ENCODE data around the gene CTSF.
"Not testable (repeated sequence)": the region's sequence is repeated elsewhere in the genome, so short reads cannot be mapped to it uniquely, and the experiment has no call there.

CTSF gene

DNA sequence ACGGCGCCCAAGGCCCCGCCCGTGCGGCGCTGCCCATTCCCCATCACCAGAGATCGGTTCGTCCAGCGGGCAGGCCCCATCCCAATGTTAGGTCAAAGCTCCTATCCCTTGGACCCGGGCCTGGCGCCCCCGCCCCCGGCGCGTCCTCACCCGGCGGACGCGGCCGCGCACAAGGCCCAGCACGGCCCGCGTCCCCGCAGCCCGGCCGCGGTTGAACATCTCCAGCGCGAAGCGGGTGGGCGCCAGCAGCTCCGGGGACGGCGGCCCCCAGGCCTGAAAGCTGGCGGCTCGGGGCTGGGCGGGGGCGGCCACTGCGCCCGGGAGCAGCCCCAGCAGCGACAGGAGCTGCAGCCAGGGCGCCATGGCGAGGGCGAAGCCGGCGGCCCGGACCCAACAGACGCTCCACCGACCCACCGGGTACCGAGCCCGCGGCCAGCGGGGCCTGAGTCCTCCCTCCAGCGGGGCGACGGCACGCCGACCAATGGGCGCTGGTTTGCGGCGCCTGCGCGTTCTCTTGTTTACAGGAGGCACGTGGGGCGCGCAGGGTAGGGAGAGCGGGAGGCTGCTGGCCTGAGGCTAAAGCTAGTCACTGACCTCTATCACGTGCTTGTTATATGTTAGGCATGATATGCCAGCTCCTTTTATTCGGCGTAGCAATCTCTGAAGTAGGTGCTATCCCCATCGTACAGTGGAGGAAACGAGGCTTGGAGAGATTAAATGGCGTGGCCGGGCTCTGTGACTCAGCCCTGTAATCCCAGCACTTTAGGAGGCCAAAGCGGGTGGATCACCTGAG lies at the start of gene CTSF:
Gene CTSF (minus strand): TSS at position 483 of the 793 bp plus-strand sequence. CDS start 120 bp downstream, at position 363.
- DNase-seq = no peak

DNA sequence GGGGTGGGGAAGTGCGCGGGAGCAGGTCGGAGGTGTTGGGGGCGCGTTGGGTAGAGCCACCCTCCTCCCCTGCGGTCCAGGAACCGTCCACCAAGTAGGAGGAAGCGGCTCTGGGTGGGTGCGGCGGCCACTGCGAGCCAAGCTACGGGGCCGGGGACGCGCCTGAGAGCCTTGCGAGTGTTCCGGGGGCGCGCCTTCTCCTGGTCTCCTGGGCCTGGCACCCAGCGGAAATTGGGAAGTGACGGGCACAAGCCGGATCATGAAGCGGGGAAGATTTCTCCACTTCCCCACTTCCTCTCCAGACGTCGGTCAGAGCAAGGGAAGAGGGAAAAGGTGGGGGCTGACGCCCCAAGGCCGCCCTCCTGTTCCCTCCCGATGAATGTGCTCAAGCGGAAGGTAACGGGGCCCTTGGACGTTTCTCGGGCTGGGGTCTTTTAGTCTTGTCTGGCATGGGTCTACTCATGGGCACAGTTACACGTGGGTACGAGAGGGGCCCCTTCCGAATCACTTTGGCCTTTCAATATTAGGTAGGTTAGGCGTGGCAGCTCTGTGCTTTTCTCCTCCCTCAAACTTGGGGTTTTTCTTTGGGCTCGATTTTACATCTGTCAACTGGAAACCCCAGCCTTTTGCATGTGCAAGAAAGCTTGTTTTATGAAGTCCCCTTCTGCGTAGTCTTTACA lies 48.9 kb upstream of the CTSF start:
- no peak for DNase-seq

- peak; percentile 96 for DNase-seq
These were observed 48.2 kb upstream of the CTSF start, which contains the start of gene RBM14 for GRCh38 chr11:66616379-66617154. Gene RBM14, plus strand, starts transcription at chr11:66616630. Its CDS starts 91 bp downstream, at chr11:66616721.

DNA sequence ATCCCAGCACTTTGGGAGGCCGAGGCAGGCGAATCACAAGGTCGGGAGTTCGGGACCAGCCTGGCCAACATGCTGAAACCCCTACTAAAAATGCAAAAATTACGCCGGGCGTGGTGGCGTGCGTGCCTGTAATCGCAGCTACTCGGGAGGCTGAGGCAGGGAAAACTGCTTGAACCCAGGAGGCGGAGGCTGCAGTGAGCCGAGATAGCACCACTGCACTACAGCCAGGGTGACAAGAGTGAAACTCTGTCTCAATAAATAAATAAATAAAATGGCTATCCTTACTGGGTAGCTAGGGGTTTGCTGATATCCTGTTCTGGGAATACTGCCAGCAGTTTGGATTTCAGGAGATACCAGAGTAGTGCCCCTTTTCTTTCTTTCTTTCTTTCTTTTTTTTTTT lies 45.7 kb upstream of the CTSF start:
- no peak for DNase-seq

- DNase-seq = no peak
These were observed 44.1 kb upstream of the CTSF start for GRCh38 chr11:66612458-66612857.

- DNase-seq = no peak
These were observed 41.6 kb upstream of the CTSF start for GRCh38 chr11:66609721-66610617.

GRCh38 chr11:66607126-66607834 lies 38.9 kb upstream of the CTSF start:
- no peak for DNase-seq

DNA sequence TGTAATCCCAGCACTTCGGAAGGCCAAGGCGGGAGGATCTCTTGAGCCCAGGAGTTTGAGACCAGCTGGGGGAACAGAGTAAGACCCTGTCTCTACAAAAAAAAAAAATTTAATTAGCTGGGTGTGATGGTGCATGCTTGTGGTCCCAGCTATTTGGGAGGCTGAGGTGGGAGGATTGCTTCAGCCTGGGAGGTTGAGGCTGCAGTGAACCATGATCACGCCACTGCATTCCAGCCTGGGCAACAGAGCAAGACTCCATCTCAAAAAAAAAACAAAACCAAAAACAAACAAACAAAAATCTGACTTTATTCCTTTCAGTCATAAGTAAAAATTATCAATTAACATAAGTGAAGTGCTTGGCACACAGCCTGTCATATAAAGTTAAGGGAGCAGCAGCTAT lies 38.2 kb upstream of the CTSF start:
- not testable (repeated sequence) for DNase-seq

DNA sequence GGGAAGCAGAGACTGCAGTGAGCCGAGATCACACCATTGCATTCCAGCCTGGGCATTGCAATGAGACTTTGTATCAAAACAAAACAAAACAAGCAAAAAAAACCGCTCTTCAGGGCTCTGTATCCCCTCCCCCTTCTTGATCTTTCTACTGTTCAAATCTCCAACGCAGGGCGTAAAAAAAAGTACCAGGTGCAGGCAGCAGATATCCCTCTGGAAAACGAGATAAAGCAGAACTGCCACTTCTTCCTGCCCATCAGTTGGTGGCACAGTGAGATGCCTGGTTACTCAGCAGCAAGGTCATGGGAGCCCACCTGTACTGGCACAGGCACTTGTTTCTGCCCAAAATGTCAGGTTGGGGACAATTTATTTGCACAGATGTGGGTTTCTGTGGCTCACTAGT lies 35.7 kb upstream of the CTSF start:
- DNase-seq = no peak

DNA sequence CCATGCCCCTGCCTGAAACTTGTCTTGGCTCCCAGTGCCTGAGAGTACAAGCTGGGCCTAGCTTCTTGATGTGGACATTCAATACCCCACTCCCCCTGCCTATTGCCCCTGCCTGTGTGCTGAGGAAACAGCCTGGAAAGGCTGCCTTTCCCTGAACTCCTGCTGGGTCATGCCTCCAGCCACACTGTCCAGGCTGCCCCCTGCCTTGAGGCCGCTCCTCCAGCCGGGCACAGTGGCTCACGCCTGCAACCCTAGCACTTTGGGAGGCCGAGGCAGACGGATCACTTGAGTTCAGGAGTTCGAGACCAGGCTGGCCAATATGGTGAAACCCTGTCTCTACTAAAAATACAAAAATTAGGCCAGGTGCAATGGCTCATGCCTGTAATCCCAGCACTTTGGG lies 34.7 kb upstream of the CTSF start:
- no peak for DNase-seq

GRCh38 chr11:66600631-66601233 lies 32.3 kb upstream of the CTSF start:
- no peak for DNase-seq

GRCh38 chr11:66600219-66600618 lies 31.8 kb upstream of the CTSF start:
- no peak for DNase-seq

DNA sequence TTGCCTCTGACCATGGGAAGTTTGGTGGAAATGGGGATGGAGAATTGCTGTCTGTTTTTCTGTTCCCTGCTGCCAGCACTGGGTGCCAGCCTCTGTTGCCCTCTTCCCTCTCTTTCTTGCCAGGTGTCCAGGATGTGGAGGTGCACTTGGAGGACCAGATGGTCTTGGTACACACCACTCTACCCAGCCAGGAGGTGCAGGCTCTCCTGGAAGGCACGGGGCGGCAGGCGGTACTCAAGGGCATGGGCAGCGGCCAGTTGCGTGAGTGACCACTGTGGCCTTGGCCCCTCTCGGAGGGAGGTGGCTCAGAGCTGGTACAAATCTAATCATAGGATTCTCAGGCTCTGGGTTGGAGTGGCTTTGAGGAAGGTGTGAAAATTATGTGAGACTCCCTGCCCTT lies 30.6 kb upstream of the CTSF start:
- DNase-seq = no peak

DNA sequence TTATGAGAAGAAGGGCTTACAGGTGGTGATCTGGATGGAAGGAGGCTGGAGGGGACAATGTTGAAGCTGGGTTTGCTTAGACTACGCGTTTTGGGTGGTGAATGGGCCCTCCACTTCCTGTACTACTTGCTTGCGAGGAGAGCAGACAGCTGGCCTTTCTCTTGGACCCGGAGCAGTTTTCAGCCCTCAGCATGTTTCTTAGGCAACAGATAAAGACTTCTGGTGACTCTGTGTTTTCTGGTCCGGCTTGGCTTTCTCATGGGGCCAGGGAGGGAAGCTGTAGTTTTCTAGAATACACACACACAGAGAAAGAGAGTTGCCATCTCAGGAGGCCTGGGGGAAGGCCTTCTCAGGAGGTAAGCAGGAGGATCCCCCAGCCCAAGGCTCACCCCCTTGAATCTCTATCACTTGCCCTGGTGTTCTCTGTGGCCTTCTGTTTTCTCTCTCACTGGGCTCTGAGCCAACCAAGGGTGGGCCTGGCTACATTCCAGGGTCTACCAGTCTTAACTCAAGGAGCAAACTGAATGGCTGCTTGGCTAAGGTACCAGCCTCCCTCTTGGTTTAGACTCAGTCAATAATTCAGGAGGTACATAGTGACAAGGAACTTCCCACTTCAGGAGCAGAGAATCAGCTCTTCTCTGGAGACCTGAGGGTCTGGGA lies 27.0 kb upstream of the CTSF start:
- no peak for DNase-seq

DNA sequence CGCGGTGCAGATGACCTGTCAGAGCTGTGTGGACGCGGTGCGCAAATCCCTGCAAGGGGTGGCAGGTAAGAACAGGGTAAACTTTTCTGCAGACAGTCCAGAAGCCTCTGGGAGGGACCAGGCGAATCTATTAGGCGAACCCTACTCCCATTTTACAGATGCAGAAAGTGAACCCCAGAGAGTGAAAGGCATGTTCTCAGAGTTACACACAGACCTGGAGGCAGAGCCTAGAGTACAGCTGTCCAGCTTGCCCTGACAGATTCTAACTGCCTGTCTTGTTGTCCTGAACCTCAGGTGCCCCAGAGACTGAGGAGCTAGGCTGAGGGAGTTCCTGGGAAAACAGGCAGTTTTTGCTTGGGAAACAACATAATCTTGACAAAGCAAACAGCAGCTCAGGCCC lies 25.2 kb upstream of the CTSF start:
- no peak for DNase-seq

DNA sequence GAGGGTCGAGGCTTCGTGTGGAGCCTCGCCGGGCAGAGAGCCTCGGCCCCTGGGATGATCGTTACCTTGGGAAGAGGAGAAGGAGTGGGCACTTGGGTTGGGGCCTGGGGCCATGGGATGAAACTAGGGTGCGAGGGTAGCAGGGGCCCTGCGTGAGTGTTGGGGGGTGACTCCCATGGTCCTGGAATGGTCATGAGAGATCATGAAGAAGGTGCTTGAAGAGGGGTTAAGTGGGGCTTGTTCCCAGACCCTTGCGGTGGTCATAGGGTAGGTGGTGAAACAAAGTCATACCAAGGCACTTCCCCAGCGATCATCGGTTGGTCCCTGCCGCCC lies 24.9 kb upstream of the CTSF start:
- DNase-seq = no peak

DNA sequence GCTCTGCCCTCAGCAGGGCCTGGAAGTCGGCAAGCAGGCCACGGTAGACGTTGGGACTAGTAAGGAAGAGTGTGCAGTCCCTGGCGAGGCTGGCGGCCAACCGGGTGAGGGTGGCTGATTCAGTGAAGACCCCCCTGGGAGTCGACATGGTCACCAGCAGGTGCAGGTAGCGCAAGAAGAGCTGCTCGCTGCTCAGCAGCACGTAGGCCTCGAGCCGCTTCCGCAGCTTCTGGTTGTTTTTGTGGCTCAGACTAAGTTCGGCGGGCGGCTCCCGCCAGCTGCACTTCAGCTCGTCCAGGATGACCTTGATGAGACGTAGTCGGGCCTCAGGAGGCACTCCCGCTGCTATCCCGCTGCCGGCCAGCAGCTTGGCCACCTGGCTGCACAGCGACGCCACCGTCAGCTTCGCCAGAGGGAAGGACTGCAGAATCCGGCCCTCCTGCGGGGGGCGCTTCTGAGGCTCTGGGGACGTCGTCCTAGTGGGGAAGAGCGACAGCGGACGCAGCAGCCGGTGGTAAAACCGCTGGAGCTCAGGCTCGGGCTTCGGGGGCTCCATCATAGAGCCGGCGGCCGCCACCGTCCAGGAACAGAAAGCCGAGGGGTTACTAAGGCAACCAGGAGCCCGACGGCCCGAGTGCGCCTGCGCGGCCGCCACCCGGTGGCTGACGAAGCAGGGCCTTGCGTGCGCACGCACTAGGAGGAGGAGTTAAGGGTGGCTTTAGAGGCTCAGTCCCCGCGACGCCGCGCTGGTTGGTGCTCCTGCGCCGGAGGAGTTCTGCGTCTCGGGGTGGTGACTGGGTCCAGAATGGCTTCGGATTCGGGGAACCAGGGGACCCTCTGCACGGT lies 24.3 kb upstream of the CTSF start, which contains the start of the genes CCDC87 and CCS:
Gene CCDC87 (minus strand): TSS at position 607 of the 846 bp plus-strand sequence. CDS start 48 bp downstream, at position 559.
Gene CCS (plus strand): TSS at position 729 of the 846 bp plus-strand sequence. CDS start 77 bp downstream, at position 806.
- DNase-seq = peak; percentile 83

DNA sequence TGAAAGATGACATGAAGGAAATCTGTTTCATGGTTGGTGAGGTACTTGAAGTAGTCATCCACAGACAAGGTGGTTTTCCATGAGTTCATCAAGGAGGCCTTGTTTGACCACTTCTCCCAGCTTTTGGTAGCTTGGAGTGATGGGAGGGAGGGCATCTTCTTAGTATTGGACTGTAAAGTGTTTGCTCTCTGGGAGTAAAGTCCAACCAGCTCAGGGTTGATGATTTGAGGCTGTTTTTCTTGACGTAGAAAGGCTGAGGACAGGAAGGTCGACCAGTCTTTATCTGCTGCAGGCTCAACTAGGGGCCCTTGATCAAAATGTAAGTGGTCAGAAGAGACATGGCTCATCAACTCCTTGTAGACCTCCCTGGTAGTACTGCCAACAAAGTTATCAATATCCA lies 22.8 kb upstream of the CTSF start:
- no peak for DNase-seq

GRCh38 chr11:66589996-66590675 lies 21.7 kb upstream of the CTSF start:
- no peak for DNase-seq
